Measurements from ENCODE around the gene USF3.

GRCh38 chr3:113654851-113655250 is 41.6 kb downstream of the USF3 start:
- TF ChIP-seq, protein P1, sequence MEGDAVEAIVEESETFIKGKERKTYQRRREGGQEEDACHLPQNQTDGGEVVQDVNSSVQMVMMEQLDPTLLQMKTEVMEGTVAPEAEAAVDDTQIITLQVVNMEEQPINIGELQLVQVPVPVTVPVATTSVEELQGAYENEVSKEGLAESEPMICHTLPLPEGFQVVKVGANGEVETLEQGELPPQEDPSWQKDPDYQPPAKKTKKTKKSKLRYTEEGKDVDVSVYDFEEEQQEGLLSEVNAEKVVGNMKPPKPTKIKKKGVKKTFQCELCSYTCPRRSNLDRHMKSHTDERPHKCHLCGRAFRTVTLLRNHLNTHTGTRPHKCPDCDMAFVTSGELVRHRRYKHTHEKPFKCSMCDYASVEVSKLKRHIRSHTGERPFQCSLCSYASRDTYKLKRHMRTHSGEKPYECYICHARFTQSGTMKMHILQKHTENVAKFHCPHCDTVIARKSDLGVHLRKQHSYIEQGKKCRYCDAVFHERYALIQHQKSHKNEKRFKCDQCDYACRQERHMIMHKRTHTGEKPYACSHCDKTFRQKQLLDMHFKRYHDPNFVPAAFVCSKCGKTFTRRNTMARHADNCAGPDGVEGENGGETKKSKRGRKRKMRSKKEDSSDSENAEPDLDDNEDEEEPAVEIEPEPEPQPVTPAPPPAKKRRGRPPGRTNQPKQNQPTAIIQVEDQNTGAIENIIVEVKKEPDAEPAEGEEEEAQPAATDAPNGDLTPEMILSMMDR (IDR thresholded peaks at IDR 0.05; ENCODE audit: low read length): no peak
- TF ChIP-seq EZH2 (IDR thresholded peaks at IDR 0.05; ENCODE audit: borderline replicate concordance, low read length): no peak

Measured in OCI-LY1 (cell line).